HAP-1 (cell line): ENCODE data around the gene PC.

Source experiments
- DNase-seq, 2 experiments: peaks; one replicate each; pipeline ENCODE4 v3.0.0-alpha.2; 2016 to 2020; ENCODE audit warnings: low spot score in 2 of 2
- H3K27me3 ChIP-seq: fragments of 250-450 bp; sonication (Bioruptor Pico); 2 replicates; pipeline ENCODE4 v1.5.1; 2020; ENCODE audit warnings: low read depth, mild to moderate bottlenecking, moderate library complexity
- H3K36me3 ChIP-seq: fragments of 250-450 bp; sonication (Bioruptor Pico); replicated peaks from 2 replicates; pipeline ENCODE4 v1.5.1; 2020; ENCODE audit warnings: mild to moderate bottlenecking
- H3K4me1 ChIP-seq: fragments of 250-450 bp; sonication (Bioruptor Pico); 2 replicates; pipeline ENCODE4 v1.5.1; 2020; ENCODE audit warnings: mild to moderate bottlenecking
- H3K4me3 ChIP-seq: fragments of 250-450 bp; sonication (Bioruptor Pico); 2 replicates; pipeline ENCODE4 v1.5.1; 2020; ENCODE audit warnings: mild to moderate bottlenecking, moderate library complexity
- H3K9me3 ChIP-seq: fragments of 250-450 bp; sonication (Bioruptor Pico); 2 replicates; pipeline ENCODE4 v1.5.1; 2020; ENCODE audit warnings: mild to moderate bottlenecking, moderate library complexity
- in situ Hi-C: fragments of 300-500 bp; cut with MboI; formaldehyde crosslinking; loops from 3 replicates; pipeline ENCODE4 v1.14.3; 2020; ENCODE audit warnings: low sequenced_read_pairs, inconsistent platforms, mixed read lengths

PC gene

DNA sequence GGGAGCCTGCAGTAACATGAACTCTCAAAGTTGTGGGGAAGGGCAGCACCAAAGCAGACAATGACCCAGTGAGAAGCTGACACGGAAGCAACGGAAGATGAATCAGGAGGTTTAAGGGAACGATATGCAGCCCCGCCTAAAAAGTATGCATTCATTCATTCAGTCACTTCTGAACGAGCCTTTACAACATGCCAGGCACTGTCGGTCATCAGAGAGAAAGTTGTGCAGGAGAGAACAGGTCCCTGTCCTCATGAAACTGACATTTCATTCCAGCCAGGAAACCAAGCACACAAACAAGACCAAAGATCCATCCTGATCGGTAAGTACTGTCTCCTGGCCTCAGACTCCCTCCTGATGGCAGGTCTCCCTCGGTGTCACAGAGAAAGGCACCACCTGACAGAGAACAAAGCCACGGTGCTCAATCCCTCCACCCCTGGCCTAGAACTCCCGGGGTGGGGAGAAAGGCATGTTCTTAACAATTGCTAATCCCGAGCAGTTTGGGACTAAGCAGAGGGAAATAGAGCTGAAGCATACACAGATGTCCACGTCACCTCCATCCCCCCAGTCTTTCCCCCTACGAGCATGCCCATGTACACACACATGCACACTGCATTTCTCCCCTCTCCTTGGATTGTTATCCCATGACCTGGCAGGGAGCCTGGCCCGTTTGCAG is 52.0 kb downstream of the PC start:
- in situ Hi-C loops = no loop called here
- no peaks in the 10 kb centered on the region for H3K27me3 ChIP-seq
- peaks cover 19% of the 10 kb centered on the region for H3K4me1 ChIP-seq

DNA sequence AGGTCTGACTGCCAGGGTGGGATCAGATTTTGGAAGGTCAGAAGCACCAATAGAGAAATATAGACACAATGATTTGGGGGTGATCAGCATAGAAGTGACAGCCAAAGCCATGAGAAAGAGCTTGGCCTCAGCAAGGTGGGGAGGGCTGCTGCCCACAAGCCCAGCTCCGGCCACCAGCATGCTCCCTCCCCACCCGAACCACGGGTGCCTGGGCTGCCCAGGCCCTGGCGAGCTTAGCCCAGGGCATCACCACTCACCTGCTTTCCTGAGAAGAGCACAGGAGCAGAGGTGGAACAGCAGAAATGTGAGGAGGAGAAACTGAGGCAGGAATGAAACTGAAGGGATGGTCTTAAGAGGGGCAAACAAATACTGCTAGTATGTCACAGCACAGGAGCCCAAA is 52.6 kb downstream of the PC start:
- in situ Hi-C loops = no loop called here
- no peaks in the 10 kb centered on the region for H3K36me3 ChIP-seq
- DNase-seq = no peak
- H3K4me1 ChIP-seq = peaks cover 19% of the 10 kb centered on the region
- no peaks in the 10 kb centered on the region for H3K9me3 ChIP-seq
- H3K4me3 ChIP-seq = no peak overlapping the region
- H3K27me3 ChIP-seq = no peaks in the 10 kb centered on the region

More for the DNA sequence above, 52.0 kb downstream of the PC start:
- H3K9me3 ChIP-seq = no peaks in the 10 kb centered on the region
- H3K4me3 ChIP-seq = no peak overlapping the region
- DNase-seq = no peak
- H3K36me3 ChIP-seq = no peaks in the 10 kb centered on the region

DNA sequence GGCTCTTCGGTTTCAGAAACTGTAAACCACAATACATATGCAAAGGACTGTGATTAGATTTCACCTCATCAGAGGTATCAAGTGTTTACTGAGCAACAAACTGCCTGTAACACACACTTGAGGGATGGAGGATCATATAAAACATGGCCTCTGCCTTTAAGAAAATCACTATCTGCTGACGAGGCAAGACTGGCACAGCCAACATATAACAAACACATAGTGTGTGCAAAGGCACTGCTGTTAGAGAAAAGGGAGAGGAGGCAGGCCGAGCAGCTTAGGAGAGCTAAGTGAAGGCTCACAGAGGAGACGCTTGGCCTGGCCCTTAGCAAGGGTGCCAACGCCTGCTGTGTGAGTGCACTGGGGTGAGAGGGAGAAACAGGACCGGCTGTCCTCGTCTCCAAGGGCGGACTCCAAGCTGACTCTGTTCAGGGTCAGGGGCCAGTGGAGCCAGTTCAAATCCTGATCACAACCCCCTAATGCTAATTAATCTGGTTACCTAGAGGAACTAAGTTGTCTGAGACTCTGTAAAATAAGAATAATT is 53.1 kb downstream of the PC start:
- Histone ChIP-seq H3K36me3 (no peaks in the 10 kb centered on the region), H3K9me3 (no peaks in the 10 kb centered on the region), H3K4me3 (no peak overlapping the region), H3K27me3 (no peaks in the 10 kb centered on the region), H3K4me1 (peaks cover 19% of the 10 kb centered on the region)
- in situ Hi-C loops = no loop called here
- DNase-seq = no peak

DNA sequence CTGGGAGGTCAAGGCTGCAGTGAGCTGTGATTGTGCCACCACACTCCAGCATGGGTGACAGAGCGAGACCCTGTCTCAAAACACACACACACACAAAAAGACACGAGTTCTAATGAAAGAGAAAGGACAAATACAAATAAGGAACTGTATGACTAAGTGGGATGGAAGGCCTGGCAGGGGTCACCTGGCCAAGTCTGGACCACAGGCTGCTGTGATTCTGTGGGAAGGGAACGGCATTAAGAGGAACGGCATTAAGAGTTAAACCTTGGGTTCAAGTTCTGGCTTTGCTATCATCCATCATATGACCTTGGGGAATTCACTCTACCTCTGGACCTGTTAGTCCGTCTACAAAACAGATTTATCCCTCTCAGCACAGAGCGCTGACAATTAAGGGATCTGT is 53.6 kb downstream of the PC start:
- in situ Hi-C loops = no loop called here
- no peaks in the 10 kb centered on the region for H3K9me3 ChIP-seq
- no peaks in the 10 kb centered on the region for H3K27me3 ChIP-seq
- H3K36me3 ChIP-seq = no peaks in the 10 kb centered on the region
- DNase-seq = no peak
- H3K4me1 ChIP-seq = peaks cover 19% of the 10 kb centered on the region
- H3K4me3 ChIP-seq = no peak overlapping the region

- in situ Hi-C loops = no loop called here
- DNase-seq = no peak
Measured at GRCh38 chr11:66904055-66904454, 54.1 kb downstream of the PC start.

DNA sequence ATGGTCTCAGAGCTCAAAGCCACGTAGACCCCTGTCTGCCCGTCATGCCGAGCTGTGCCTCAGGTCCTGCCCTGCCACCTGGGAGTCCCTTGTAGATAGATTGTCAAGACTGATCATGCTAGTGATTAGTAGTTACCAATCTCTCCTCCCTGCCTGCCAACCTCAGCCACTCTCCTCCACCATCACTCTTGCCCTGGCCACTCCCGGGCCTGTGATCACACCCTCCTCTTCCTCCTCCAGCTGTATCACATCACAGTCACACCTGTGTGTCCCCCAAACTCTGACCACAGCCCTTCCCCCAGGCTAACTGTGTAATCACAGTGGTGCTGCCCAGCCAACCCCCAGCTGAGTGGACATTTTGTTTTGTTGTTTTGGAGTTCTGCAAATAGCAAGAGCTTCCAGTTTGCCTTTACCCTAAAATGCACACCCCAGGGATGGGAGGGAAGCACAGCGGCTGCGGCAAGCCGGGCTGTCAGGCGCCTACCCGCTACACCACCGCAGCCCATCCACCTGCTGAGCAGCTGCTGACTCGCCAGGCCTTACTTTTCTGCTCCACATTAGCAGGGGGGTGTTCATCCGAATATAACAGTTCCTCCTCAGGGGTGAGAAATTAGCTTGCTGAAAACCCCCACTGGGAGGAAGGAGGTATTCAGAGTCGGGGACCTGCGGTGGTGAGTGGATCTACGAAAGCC is 55.6 kb downstream of the PC start:
- no peaks in the 10 kb centered on the region for H3K36me3 ChIP-seq
- no peak overlapping the region for H3K4me3 ChIP-seq

More at GRCh38 chr11:66904055-66904454, 54.1 kb downstream of the PC start:
- H3K9me3 ChIP-seq = no peaks in the 10 kb centered on the region
- no peaks in the 10 kb centered on the region for H3K27me3 ChIP-seq
- H3K36me3 ChIP-seq = no peaks in the 10 kb centered on the region
- no peak overlapping the region for H3K4me3 ChIP-seq
- H3K4me1 ChIP-seq = peaks cover 19% of the 10 kb centered on the region

GRCh38 chr11:66901964-66902390 is 56.2 kb downstream of the PC start:
- H3K9me3 ChIP-seq = no peaks in the 10 kb centered on the region
- no peaks in the 10 kb centered on the region for H3K36me3 ChIP-seq
- DNase-seq = no peak
- no peaks in the 10 kb centered on the region for H3K27me3 ChIP-seq
- H3K4me3 ChIP-seq = no peak overlapping the region
- in situ Hi-C loops = no loop called here
- H3K4me1 ChIP-seq = peaks cover 9% of the 10 kb centered on the region

More for the DNA sequence above, 55.6 kb downstream of the PC start:
- H3K27me3 ChIP-seq = no peaks in the 10 kb centered on the region
- in situ Hi-C loops = no loop called here
- DNase-seq = no peak
- peaks cover 11% of the 10 kb centered on the region for H3K4me1 ChIP-seq
- H3K9me3 ChIP-seq = no peaks in the 10 kb centered on the region

DNA sequence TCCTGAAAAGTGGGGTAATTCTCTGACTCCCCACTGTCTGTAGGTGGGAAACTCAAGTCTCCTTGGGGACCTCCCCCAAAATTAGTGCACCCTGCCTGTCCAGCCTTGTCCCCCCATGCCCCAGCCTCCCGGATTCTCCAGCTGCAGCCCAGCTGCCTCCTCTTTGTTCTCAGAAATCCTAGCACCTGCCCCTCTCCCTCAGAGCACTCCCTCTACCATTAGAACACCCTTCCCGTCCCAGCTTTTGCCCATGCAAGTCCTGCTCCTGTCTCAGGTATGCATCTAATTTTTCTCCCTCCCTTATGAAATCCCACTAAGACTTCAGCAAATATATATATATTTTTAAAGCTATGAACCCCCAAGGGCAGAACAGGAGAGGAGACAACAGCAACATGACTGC is 64.0 kb downstream of the PC start:
- Histone ChIP-seq H3K27me3 (no peaks in the 10 kb centered on the region), H3K4me1 (peaks cover 7% of the 10 kb centered on the region), H3K4me3 (no peak overlapping the region), H3K36me3 (no peaks in the 10 kb centered on the region), H3K9me3 (no peaks in the 10 kb centered on the region)
- DNase-seq = no peak
- in situ Hi-C loops = no loop called here

DNA sequence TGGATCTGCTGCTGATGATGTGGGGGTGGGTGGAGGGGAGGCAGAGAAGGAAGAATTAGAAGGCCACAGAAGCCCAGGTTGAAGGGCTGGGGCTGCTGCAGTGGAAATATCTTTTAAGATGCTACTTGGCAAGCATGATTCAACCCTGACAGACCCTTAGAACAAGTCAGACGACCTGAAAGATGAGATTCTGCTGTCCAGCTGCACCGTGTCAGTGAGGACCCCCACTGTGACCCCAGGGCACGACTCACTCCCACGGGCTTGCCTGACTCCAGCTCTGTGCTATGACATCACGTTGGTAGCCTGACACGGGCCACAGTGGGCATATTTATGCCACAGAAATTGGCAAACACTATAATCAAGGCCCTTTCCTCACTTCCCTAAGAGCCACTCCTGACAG is 65.3 kb downstream of the PC start:
- in situ Hi-C loops = no loop called here
- no peak for DNase-seq
- no peaks in the 10 kb centered on the region for H3K27me3 ChIP-seq
- H3K4me3 ChIP-seq = no peak overlapping the region
- H3K36me3 ChIP-seq = no peaks in the 10 kb centered on the region
- H3K9me3 ChIP-seq = no peaks in the 10 kb centered on the region
- peaks cover 7% of the 10 kb centered on the region for H3K4me1 ChIP-seq

DNA sequence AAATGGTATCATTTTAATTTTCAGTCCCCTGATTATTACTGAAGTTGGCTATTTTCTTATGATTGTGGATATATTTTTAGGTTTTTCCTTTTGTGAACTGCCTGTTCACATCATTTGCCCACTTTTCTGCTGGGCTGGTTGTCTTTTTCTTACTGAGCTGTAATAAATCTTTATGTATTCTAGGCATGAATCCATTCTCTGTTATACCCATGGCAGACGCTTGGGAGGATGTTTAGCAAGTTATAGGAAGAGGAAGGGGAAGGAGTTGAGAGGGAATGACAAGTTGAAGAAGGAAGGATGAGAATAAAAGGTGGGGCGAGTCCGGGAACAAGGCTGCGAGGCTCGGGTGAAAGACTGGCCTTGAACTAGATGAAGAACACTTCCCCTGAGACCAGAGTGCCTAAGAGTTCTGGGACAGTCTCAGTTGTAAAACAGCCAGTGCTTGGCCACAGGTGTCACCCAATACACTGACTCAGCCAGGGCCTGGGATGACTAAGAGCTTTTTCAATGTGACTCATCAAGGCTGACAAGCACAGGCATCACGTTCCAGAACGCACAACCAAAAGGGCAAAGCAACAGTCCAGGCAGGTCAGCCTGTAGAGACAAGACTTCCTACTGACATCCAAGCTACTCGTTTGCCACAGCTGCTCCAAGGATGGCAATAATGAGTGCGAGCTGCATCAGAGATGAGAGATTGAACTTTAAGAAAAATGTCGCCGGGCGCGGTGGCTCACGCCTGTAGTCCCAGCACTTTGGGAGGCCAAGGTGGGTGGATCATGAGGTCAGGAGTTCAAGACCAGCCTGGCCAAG is 66.1 kb downstream of the PC start:
- Histone ChIP-seq H3K27me3 (no peaks in the 10 kb centered on the region), H3K4me1 (peaks cover 7% of the 10 kb centered on the region), H3K36me3 (no peaks in the 10 kb centered on the region), H3K9me3 (no peaks in the 10 kb centered on the region), H3K4me3 (no peak overlapping the region)
- DNase-seq = no peak
- in situ Hi-C loops = no loop called here

GRCh38 chr11:66889960-66890359 is 68.2 kb downstream of the PC start:
- no peaks in the 10 kb centered on the region for H3K9me3 ChIP-seq
- in situ Hi-C loops = no loop called here
- no peak overlapping the region for H3K4me3 ChIP-seq
- peaks cover 7% of the 10 kb centered on the region for H3K4me1 ChIP-seq
- no peaks in the 10 kb centered on the region for H3K27me3 ChIP-seq
- no peaks in the 10 kb centered on the region for H3K36me3 ChIP-seq
- DNase-seq = peak; percentile 52 to 66

DNA sequence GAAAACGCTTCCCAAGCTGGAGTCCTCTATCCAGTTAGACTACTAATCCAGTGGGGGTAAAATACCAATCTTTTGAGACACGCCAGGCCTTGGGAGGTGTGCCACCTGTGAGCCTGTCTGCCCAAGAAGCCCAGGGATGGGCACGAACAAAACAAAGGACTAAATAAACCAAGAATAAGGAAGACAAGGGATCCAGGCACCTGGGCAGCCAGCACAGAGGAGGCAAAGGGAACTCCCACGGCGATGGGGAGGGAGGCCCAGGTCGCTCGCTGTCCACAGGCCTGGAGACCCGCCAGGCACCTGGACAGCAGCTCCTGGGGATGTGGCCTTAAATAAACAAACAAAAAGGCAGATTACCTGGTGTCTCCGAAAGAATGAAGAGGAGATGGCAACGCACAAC is 69.9 kb downstream of the PC start:
- in situ Hi-C loops = no loop called here
- Histone ChIP-seq H3K36me3 (no peaks in the 10 kb centered on the region), H3K9me3 (no peaks in the 10 kb centered on the region), H3K27me3 (no peaks in the 10 kb centered on the region), H3K4me1 (peaks cover 7% of the 10 kb centered on the region), H3K4me3 (no peak overlapping the region)
- DNase-seq = no peak

- no peak overlapping the region for H3K4me3 ChIP-seq
- in situ Hi-C loops = no loop called here
- H3K9me3 ChIP-seq = no peaks in the 10 kb centered on the region
- H3K27me3 ChIP-seq = no peaks in the 10 kb centered on the region
- DNase-seq = no peak
- no peaks in the 10 kb centered on the region for H3K36me3 ChIP-seq
- H3K4me1 ChIP-seq = peaks cover 7% of the 10 kb centered on the region
Measured at GRCh38 chr11:66887526-66887925, 70.7 kb downstream of the PC start.
